Keratinocyte (primary cell): ENCODE results near the gene KYNU.
"Not testable (repeated sequence)": the region's sequence is repeated elsewhere in the genome, so short reads cannot be mapped to it uniquely, and the experiment has no call there.

Experiments
- EZH2 ChIP-seq: IDR thresholded peaks from one replicate; pipeline ENCODE4 v1.6.1; 2012; ENCODE audit warnings: inconsistent platforms, mild to moderate bottlenecking, low read length, moderate library complexity
- TF ChIP-seq, protein P1 (sequence below), 3 experiments: IDR thresholded peaks in 1 of 3; conservative IDR thresholded peaks in 1 of 3; optimal IDR thresholded peaks in 1 of 3; 2 replicates in 2 of 3; 3 replicates in 1 of 3; pipeline versions ENCODE3 to v1.5.1; 2011; ENCODE audit warnings: low read length in 3 of 3, mild to moderate bottlenecking in 3 of 3, moderate library complexity in 2 of 3, control low read depth in 1 of 3, inconsistent platforms in 1 of 3; ENCODE audit not compliant: insufficient read depth in 2 of 3; ENCODE audit errors: extremely low read depth in 1 of 3

DNA sequence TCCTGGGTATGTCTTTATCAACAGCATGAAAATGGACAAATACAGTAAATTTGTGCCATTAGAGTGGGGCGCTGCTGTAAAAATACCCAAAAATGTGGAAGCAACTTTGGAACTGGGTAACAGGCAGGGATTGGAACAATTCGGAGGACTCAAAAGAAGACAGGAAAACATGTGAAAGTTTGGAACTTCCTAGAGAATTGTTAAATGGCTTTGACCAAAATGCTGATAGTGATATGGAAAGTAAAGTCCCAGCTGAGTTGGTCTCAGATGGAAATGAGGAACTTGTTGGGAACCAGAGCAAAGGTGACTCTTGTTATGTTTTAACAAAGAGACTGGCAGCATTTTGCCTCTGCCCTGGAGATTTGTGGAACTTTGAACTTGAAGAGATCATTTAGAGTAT, 197.4 kb downstream of the KYNU start:
- TF ChIP-seq, protein P1, sequence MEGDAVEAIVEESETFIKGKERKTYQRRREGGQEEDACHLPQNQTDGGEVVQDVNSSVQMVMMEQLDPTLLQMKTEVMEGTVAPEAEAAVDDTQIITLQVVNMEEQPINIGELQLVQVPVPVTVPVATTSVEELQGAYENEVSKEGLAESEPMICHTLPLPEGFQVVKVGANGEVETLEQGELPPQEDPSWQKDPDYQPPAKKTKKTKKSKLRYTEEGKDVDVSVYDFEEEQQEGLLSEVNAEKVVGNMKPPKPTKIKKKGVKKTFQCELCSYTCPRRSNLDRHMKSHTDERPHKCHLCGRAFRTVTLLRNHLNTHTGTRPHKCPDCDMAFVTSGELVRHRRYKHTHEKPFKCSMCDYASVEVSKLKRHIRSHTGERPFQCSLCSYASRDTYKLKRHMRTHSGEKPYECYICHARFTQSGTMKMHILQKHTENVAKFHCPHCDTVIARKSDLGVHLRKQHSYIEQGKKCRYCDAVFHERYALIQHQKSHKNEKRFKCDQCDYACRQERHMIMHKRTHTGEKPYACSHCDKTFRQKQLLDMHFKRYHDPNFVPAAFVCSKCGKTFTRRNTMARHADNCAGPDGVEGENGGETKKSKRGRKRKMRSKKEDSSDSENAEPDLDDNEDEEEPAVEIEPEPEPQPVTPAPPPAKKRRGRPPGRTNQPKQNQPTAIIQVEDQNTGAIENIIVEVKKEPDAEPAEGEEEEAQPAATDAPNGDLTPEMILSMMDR (optimal IDR thresholded peaks at IDR 0.05 in 1 of 3, IDR thresholded peaks at IDR 0.05 in 1 of 3, conservative IDR thresholded peaks at IDR 0.05 in 1 of 3; ENCODE audit: extremely low read depth in 1 of 3, insufficient read depth in 2 of 3, low read length in 3 of 3): not testable (repeated sequence)
- TF ChIP-seq EZH2: not testable (repeated sequence)
